GM12874 (cell line): ENCODE data around the gene VDR.

Experiments used
- TF ChIP-seq, protein P1 (sequence below): IDR thresholded peaks from 2 replicates; pipeline ENCODE4 v1.5.1; 2011; ENCODE audit warnings: low read depth, mild to moderate bottlenecking, control low read depth, low read length, moderate library complexity; ENCODE audit not compliant: insufficient read depth

The VDR gene

DNA sequence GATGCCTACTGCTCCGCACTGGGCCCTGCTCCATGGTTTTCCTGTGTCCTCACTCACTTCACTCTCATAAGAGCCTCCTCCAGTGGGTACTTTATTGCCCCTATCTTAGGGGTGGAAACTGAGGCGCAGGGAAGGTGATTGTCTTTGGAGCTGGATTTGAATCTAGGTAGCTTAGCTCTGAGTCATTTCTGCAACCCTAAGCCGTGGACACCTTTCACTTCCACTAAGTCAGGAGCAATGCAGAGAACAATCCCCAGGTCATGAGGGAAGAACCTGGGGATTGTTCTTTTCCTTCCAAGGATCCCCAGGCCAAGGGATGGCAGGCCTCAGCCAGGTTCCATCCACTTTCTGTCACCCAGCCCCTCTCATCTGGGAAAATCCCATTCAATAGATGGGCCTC lies 20.3 kb downstream of the VDR start:
- TF ChIP-seq, protein P1, sequence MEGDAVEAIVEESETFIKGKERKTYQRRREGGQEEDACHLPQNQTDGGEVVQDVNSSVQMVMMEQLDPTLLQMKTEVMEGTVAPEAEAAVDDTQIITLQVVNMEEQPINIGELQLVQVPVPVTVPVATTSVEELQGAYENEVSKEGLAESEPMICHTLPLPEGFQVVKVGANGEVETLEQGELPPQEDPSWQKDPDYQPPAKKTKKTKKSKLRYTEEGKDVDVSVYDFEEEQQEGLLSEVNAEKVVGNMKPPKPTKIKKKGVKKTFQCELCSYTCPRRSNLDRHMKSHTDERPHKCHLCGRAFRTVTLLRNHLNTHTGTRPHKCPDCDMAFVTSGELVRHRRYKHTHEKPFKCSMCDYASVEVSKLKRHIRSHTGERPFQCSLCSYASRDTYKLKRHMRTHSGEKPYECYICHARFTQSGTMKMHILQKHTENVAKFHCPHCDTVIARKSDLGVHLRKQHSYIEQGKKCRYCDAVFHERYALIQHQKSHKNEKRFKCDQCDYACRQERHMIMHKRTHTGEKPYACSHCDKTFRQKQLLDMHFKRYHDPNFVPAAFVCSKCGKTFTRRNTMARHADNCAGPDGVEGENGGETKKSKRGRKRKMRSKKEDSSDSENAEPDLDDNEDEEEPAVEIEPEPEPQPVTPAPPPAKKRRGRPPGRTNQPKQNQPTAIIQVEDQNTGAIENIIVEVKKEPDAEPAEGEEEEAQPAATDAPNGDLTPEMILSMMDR, result no peak

DNA sequence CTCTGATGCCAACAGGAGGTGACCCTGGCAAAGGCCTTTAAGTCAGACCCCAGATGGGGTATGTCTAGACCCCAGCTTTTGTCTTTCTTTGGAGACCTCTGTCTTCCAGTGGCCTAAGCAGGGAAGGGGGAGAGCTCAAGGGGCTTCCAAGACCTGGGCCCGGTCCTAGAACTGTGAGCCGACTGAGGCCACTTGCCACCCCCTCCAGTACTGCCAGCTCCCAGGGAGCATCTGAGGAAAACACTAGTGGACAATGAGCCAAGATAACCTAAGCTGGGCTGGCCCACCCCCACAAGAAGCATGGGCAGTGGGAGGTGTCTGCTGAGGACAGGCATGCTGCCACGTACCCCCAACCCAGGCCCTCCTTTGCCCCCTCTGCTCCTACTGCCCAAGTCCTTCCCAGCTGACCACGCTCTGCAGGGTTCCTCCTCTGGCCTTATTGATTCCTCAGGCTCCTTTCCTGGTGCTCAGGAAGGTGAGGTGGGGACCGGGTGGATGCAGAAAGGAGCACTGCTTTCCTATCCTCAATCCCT lies 21.1 kb downstream of the VDR start:
- TF ChIP-seq, protein P1, result no peak

GRCh38 chr12:47882781-47883546 lies 21.8 kb downstream of the VDR start:
- TF ChIP-seq, protein P1, result no peak

DNA sequence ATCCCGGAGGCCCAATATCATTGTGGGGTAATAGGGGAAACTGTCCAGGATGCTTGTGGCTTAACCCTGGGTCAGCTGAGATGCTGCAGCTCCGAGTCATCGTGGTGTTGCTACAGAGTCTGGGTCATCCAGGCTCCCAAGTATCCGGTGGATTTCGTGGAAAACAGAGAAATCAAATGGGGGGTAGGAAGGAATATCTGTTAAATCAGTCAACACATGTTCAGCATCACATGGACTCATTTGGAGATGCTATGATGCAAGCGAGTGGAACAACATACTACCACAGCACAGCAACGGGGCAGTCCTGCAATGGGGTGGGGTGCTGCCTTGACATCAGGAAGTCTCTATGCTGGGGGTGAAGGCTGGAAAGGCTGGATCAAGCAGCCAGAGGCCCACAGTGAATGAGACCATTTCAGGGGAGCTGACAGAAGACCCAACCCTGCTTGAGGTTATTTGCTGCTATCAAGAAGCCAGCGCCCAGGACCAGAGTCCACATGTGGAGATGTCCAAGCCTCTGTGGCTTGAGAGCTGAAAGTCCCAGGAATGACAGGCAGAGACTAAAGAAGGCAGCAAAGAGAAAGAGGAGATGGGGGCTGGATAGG lies 22.9 kb downstream of the VDR start:
- TF ChIP-seq, protein P1, result no peak

DNA sequence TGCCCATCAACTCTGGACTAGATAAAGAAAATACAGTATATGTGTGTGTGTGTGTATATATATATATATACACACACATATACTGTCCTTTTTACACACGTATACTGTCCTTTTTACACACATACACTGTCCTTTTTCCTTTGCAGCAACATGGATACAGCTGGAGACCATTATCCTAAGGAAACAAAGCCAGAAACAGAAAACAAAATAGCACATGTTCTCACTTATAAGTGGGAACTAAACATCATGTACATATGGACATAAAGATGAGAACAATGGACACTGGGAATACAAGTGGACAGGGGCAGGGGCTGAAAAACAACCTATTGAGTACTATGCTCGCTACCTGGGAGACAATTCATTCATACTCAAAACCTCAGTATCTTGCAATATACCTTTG lies 23.7 kb downstream of the VDR start:
- TF ChIP-seq, protein P1, result no peak

DNA sequence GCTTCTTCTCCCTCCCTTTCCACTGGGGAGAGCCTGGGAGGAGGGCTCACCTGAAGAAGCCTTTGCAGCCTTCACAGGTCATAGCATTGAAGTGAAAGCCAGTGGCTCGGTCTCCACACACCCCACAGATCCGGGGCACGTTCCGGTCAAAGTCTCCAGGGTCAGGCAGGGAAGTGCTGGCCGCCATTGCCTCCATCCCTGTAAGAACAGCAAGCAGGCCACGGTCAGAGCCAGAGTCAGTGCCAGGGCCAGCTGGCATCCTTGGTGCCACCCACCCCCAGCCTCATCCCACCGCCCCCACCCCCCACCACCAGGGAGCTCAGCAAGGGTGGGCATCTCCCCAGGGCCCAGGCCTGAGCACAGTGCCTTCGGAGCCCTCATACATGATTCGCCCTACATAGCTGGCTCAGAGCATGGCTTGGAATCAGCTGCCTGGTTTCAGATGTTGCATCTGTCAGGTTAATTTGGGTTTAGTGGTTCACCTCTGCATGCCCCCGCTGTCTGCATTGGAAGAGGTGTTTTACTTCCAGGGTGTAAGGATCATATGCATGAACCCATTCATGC lies 25.8 kb downstream of the VDR start:
- TF ChIP-seq, protein P1, result no peak

DNA sequence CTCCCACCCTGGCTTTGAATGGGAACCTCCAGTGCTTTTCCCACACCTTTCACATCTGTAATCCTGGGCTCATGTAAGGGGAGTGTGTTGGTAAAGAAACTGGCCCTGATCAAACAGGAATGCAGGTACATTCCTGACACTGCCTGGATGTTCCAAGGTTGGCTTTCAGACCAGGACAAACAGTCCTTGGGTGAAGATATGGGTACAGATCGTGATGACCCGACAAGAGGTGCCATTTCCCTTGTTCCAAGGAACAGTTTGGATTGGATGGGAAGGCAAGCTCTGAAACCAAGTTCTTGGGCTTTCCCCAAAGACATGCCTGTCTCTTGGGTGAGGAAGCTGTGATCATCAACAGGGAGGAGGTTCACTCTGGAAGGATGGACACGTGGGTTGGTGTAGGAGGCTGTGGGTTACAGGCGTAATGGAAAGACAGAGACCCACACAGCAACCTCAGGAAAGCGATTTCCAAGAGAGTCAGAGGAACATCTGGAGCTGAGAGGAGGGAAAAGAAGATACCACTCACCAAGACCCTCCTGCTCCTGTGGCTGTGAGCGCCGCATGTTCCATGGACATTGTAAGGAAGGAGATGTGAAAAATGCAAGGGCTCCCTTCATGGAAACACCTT lies 26.4 kb downstream of the VDR start:
- TF ChIP-seq, protein P1, result no peak
